HG03457 (cell line): ENCODE measurements around the gene NDC1.
A peak's percentile ranks its signal among the peaks of the same experiment; 100 is the strongest.
"Not testable (repeated sequence)": the region's sequence is repeated elsewhere in the genome, so short reads cannot be mapped to it uniquely, and the experiment has no call there.

Experiments
- ATAC-seq: cut with Tn5 transposase; IDR thresholded peaks from one replicate; pipeline ENCODE4 v1.9.1; 2021; ENCODE audit warnings: moderate number of reproducible peaks; ENCODE audit not compliant: unreplicated experiment

Gene NDC1

DNA sequence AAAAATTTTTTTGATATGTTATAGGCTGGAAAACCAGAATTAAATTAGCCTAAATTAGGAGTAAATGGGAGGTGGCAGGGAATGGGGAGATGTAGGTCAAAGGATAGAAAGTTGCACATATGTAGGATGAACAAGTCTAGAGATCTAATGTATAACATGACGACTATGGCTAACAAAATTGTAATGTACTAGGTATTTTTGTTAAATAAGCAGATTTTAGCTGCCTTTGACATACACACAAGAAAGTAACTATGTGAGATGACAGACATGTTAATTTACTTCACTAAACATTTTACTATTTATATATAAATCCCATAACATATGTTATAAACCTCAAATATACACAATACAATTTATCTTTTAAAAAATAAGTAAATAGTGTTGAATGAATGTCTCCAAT, 68.9 kb downstream of the NDC1 start:
- ATAC-seq = no peak

GRCh38 chr1:53766831-53767405, 71.2 kb downstream of the NDC1 start:
- ATAC-seq = no peak

DNA sequence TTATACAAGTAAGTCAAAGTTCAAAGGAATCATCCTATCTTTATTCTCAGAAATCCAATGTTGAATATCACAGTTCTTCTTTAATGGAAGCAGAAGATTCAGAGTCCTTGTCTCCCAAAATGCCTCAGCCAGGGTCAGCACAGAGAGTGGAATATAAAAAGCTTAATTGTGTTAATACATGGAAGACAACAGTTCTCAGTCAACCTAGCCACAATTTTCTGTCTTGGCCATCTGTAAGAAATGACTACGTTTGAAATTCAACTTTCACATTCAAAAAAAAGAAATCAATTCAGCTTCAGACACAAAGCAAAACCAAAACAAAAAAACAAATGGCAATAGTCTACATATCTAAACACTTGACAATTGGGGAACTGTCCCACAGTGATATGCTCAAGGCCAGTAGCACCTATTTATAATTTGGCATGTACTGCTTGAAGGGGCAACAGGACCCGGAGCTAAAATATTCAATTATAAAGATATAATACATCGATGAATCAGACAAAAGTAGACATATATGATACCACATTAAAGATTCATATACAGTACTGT, 71.8 kb downstream of the NDC1 start:
- ATAC-seq = no peak

- no peak for ATAC-seq
Observed at GRCh38 chr1:53765657-53766056, 72.4 kb downstream of the NDC1 start.

- ATAC-seq = no peak
Observed at GRCh38 chr1:53763911-53764310, 74.2 kb downstream of the NDC1 start.

GRCh38 chr1:53763461-53763860, 74.6 kb downstream of the NDC1 start:
- ATAC-seq = no peak

DNA sequence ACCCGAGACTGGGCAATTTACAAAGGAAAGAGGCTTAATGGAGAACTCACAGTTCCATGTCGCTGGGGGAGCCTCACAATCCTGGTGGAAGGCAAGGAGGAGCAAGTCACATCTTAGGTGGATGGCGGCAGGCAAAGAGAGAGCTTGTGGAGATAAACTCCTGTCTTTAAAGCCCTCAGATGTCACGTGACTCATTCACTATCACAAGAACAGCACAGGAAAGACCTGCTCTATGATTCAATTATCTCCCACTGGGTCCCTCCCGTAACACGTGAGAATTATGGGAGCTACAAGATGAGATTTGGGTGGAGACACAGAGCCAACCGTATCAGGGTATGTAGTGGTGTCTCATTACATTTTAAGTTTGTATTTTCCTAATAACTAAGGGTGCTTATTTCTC, 77.6 kb downstream of the NDC1 start:
- not testable (repeated sequence) for ATAC-seq

DNA sequence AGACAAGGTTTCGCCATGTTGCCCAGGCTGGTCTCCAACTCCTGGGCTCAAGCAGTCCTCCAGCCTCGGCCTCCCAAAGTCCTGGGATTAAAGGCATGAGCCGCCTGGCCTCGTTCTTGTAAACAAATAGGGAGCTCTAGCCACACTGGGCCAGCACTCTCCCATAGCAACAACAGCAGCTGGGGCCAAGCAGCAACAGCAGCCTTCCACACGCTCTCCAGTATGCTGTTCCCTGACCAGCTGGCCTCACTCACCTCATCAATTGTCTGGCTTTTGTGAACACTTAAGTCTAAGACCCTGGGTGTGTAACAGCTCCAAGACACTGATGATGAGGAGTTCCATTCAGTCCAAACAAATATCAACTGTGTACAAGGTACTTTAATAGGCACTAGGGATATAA, 82.2 kb downstream of the NDC1 start:
- ATAC-seq = no peak

DNA sequence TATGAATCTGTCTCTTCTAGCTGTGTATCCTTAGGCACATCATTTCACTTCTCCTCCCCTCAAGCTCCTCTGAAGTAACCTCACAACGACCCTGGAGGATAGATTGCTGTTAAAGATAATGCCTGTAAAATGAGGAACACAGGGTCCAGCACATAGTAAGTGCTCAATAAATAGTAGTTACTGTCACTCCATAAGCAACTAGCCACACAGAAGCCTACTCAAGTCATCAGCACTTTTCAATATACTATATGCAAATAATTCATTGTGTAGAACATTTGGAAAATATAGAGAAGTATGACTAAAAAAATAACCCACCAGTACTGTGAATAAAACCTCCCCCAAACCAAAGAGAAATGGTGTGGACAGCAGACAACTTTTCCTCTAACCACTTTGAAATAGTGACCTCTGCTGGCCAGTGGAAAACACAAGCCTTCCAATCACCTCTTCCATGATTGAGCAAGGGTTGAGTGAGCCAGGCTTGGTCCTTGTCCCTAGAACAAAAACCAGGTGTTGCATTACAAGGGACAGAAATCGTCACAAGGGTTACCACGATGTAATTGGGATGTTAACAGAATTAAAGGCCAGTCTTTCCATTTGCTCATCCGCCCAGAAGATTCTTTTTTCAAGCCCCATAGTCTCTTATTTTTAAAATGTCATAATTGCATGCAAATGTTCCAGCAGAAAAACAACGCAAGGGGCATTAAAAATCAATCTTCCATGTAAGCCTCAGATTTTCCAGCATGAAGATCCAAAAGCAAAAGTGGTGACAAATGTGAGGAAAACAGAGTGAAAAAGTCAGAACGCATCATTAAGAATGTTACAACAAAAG, 83.4 kb downstream of the NDC1 start:
- no peak for ATAC-seq

DNA sequence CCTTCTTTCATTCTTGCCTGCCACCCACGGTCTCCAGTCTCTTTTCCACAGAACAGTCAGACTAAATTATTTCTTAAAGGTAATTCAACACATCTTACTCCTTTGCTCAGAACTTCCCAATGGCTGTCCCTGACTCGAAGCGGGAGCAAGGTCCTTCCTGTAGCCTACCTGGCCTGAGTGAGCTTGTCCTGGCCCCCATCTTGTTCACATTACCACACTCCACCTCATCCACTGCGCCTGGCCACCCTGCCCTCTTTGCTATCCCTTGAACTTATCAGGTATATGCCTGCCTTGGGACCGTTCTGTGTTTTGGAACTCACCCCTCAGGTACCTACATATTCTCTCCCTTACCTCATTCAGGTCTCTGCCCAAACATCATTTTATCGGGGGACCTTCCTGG, 85.8 kb downstream of the NDC1 start:
- ATAC-seq = no peak

DNA sequence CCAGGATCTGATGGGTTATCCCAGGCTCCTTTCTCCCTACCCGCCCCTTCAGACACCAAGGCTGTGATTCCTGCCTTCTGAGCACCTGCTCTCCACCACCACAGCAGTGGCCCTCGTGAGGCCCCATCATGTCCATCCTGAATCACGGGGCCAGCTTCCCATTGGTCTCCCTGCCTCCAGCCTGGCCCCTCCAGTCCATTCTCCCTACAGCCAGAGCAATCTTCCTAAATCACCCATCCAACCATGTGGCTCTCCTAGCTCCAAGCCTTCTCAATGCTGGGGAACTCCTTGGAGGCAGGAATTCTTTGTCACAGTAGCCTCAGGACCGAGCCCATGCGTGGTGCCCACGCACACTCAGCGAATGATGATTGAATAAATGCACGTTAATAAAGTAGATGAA, 90.3 kb downstream of the NDC1 start:
- no peak for ATAC-seq

DNA sequence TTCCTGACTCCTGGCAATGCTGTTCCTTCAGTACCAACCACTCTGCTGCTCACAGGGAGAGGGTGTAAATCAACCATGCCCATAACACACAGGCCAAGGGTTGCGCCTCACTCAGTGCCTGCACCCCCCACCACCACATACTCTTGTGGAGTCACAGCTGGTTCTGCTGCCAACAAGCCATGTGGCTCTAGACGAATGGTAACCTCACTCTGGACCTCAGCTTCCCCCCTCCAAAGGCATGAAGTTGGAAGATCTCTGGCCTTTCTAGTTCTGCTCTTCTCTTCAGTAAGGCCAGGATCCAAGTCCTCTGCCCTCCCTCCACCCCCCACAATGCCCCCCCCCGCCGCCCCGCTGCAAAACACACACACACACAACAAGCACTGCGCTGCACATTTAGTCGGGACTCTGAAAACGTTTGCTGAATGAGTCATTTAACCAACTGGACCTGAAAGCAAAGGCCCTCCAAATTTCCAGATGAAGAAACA, 97.4 kb downstream of the NDC1 start:
- no peak for ATAC-seq

DNA sequence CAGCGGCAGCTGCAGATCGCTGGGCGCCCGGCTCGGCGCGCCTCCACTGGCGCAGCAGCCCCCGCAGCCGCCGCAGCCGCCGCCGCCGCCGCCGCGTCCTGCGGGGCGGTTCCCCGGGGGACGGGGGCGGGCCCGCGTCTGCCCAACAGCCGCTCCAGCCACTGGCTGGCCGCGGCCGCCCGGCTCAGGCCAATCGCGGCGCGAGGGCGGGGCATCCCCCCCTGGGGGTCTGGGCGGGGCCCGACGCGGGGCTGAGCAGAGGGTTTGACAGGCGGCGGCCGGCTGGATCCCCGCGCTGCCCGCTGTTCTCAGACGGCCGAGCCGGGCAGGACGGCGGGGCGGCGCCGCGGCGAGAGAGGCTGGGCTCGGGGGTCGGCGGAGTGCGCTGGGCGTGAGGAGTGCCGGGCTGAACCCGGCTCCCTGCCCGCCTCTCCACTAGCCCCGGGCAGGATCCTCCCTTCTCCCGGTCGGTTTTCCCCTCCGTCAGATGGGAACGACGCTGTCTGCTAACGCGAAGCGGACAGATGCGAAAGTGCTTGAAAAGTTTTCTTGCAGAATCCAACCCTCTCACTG, 98.9 kb downstream of the NDC1 start, which contains the start of gene GLIS1:
Gene GLIS1, minus strand, starts transcription at position 56 of the 573 bp plus-strand sequence. CDS start 1,100 bp downstream, outside the sequence.
- ATAC-seq = peak; percentile 94

- ATAC-seq = peak; percentile 26
Observed at GRCh38 chr1:53738205-53739108, 99.6 kb downstream of the NDC1 start.

DNA sequence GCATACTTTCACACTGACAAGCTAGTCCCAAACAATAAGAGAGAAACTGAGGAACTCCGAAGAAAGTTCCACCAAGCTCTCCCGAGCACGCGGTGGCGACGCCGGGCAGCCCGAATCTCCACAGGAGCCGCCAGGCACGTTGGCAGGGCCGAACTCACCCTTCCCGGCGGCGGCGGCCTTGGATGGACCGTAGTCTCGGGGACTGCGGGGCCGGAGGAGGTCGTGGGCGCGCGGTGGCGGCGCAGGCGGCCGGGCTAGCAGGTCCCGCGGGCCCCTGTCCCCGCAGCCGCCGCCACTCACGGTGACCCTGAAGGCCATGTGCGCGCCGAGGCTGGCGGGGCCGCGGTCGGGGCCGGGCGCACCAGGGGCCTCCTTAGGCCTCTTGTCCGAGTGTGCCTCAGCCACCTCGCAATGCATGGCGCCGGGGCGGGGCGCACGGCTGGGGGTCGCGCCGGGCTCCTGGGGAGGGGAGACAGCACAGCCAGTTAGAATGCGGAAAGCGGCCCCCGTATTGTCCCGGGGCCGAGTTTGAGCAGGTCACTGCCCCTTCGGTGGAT, 100.4 kb downstream of the NDC1 start:
- no peak for ATAC-seq

DNA sequence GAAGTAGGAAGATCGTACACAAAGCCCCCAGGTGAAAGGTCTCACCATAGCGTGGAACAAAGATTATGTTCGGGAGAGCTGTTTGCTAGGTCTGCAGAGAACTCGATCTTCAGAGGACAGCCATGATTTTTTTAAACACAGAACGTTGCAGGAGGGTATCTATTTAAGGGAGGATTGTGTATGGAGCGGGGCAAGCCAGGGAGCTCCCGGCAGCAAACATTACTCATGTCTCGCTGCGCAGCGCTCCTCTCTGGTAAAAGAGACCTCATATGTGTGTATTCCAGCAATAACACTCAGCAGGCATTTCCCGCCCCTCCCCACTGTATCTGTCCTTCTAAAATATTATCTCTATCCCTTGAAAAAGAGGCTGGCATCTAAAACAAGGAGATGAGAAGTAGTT, 101.8 kb downstream of the NDC1 start:
- ATAC-seq = no peak

GRCh38 chr1:53735681-53736080, 102.4 kb downstream of the NDC1 start:
- no peak for ATAC-seq

- no peak for ATAC-seq
Observed at GRCh38 chr1:53735261-53735660, 102.8 kb downstream of the NDC1 start.

DNA sequence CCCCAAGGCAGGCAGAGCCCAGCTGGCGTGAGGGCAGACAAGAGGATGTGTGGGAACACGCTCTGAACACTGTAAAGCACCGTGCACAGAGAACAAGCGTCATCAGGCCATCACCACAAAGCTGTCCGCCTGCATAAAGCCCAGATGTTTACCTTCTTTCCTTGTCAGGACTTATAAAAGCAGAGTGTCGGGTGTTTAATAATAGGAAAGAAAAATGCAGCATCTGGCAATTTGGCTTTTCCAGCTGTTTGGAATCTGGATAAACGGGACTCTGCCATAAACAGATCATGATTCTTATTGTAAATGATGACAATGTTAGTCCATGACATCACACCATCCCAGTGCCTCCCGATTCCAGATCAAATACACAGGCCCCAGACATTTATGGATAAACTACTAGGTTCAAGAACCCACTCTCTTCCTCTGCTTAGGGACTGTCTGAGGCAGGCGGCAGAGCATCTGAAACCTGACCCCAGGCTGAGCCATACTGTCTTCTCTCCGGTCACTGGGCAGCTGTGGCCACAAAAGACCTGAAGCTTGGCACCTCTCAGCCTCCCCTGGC, 103.4 kb downstream of the NDC1 start:
- ATAC-seq = no peak
